Neuronal stem cell (in vitro differentiated cells): ENCODE results near the gene OTOP3.
A peak's percentile ranks its signal among the peaks of the same experiment; 100 is the strongest.

Experiments used
- DNase-seq: peaks from one replicate; pipeline ENCODE4 v3.0.0-alpha.2; 2013; ENCODE audit warnings: low spot score
- H2AFZ ChIP-seq: one replicate; pipeline ENCODE4 v1.6.1; 2013; ENCODE audit warnings: mild to moderate bottlenecking, low read length, inconsistent platforms
- H2AK5ac ChIP-seq: 2 replicates; pipeline ENCODE4 v1.6.1; 2013; ENCODE audit warnings: low read depth, mild to moderate bottlenecking, inconsistent platforms, low read length, moderate library complexity, mixed read lengths
- H2BK120ac ChIP-seq: 2 replicates; pipeline ENCODE4 v1.6.1; 2013; ENCODE audit warnings: low read depth, mild to moderate bottlenecking, inconsistent platforms, low read length, moderate library complexity, mixed read lengths
- H2BK12ac ChIP-seq: one replicate; pipeline ENCODE4 v1.6.1; 2013; ENCODE audit warnings: low read length, inconsistent platforms
- H2BK15ac ChIP-seq: 2 replicates; pipeline ENCODE4 v1.6.1; 2013; ENCODE audit warnings: mild to moderate bottlenecking, low read length, inconsistent platforms, mixed read lengths
- H2BK5ac ChIP-seq: one replicate; pipeline ENCODE4 v1.6.1; 2013; ENCODE audit warnings: inconsistent platforms, mild to moderate bottlenecking, low read length, moderate library complexity
- H3K14ac ChIP-seq: one replicate; pipeline ENCODE4 v1.6.1; 2013; ENCODE audit warnings: low read length, inconsistent platforms
- H3K18ac ChIP-seq: 2 replicates; pipeline ENCODE4 v1.6.1; 2013; ENCODE audit warnings: low read length, inconsistent platforms
- H3K23ac ChIP-seq: 2 replicates; pipeline ENCODE4 v1.6.1; 2013; ENCODE audit warnings: low read depth, mild to moderate bottlenecking, mixed read lengths, low read length, inconsistent platforms; ENCODE audit not compliant: poor library complexity
- H3K27ac ChIP-seq: replicated peaks from 3 replicates; pipeline ENCODE4 v1.5.1; 2013; ENCODE audit warnings: low read length, inconsistent platforms
- H3K27me3 ChIP-seq, 3 experiments: 2 replicates each; pipeline ENCODE4 v1.6.1; 2013; ENCODE audit warnings: low read length in 3 of 3, mild to moderate bottlenecking in 2 of 3, inconsistent platforms in 1 of 3, low read depth in 1 of 3, mixed read lengths in 1 of 3, moderate library complexity in 1 of 3; ENCODE audit not compliant: control insufficient read depth in 3 of 3, insufficient read depth in 3 of 3
- H3K36me3 ChIP-seq, 2 donors: replicated peaks in 1 of 2; 2 replicates each; pipeline ENCODE4 v1.6.1; 2013; ENCODE audit warnings: low read length in 2 of 2; ENCODE audit not compliant: control insufficient read depth in 2 of 2, insufficient read depth in 2 of 2
- H3K4ac ChIP-seq: 2 replicates; pipeline ENCODE4 v1.6.1; 2013; ENCODE audit warnings: inconsistent platforms, mild to moderate bottlenecking, low read length, moderate library complexity
- H3K4me1 ChIP-seq, 2 donors: 1 replicate in 1 of 2; 2 replicates in 1 of 2; pipeline ENCODE4 v1.6.1; 2013; ENCODE audit warnings: low read length in 2 of 2, low read depth in 1 of 2; ENCODE audit not compliant: control insufficient read depth in 2 of 2, insufficient read depth in 1 of 2
- H3K4me2 ChIP-seq: one replicate; pipeline ENCODE4 v1.6.1; 2013; ENCODE audit warnings: mild to moderate bottlenecking, low read length, inconsistent platforms; ENCODE audit not compliant: insufficient read depth, poor library complexity, severe bottlenecking
- H3K4me3 ChIP-seq, 2 donors: 2 replicates each; pipeline ENCODE4 v1.5.1; 2013; ENCODE audit warnings: low read length in 2 of 2, mild to moderate bottlenecking in 2 of 2, inconsistent platforms in 1 of 2, moderate library complexity in 1 of 2
- H3K79me1 ChIP-seq: one replicate; pipeline ENCODE4 v1.6.1; 2013; ENCODE audit warnings: low read depth, mild to moderate bottlenecking, inconsistent platforms, low read length, moderate library complexity
- H3K9ac ChIP-seq: one replicate; pipeline ENCODE4 v1.6.1; 2013; ENCODE audit warnings: mild to moderate bottlenecking, low read depth, low read length, inconsistent platforms; ENCODE audit not compliant: poor library complexity
- H3K9me3 ChIP-seq, 2 donors: replicated peaks in 1 of 2; 2 replicates each; pipeline versions ENCODE3 to v1.6.1; 2013; ENCODE audit warnings: low read length in 2 of 2, mild to moderate bottlenecking in 2 of 2, inconsistent platforms in 1 of 2, low read depth in 1 of 2, mixed read lengths in 1 of 2, moderate library complexity in 1 of 2; ENCODE audit not compliant: control insufficient read depth in 2 of 2, insufficient read depth in 1 of 2
- H4K8ac ChIP-seq: one replicate; pipeline ENCODE4 v1.6.1; 2013; ENCODE audit warnings: low read depth, mild to moderate bottlenecking, inconsistent platforms, low read length, moderate library complexity
- H4K91ac ChIP-seq: one replicate; pipeline ENCODE4 v1.6.1; 2013; ENCODE audit warnings: low read length, low read depth, mild to moderate bottlenecking, inconsistent platforms; ENCODE audit not compliant: poor library complexity
- WGBS, 2 donors: extraction: QIAGEN DNeasy Blood & Tissue Kit; methylation state at CpG; one replicate each; pipeline ENCODE4 v1.1.7; 2013; ENCODE audit warnings: missing lambda C conversion rate in 2 of 2, mixed read lengths in 1 of 2; ENCODE audit not compliant: insufficient read length in 2 of 2, insufficient replicate concordance in 1 of 2; ENCODE audit errors: extremely low coverage in 2 of 2; 5-methylcytosine and 5-hydroxymethylcytosine counted together

The OTOP3 gene

DNA sequence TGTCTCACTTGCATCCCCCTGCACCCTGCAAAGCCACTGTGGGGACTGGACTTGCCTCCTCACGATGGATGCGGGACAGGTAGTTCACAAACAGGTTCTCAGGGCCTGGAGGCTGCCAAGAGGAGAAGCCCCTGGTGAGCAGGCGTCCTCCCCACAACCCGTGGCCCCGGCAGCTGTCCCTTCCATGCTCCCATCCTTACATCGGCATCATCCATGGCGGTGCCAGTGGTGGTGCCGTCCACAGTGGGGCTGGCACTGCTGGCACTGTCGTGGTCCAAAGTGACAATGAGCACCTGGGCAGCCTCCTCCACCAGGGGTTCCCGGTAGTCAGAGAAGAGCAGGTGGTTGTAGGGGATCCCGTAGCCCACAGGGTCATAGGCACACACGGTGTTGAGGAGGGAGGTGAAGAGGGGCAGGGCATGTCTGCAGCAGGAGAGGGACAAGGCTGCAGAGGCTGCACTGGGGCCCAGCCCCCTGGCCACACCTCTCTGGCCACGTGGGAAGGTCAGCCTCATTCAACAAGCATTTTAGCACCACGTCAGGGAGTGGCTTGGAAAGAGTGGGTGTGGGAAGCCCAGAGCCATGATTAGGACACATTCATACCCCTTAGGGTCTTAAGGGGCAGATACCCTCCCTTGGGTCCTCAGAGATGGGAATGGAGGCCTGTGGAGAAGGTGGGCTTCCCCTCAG, 24.3 kb downstream of the OTOP3 start:
- no peak overlapping the region for H3K14ac ChIP-seq
- H3K27ac ChIP-seq: no peak overlapping the region
- H3K4me3 ChIP-seq: peak overlapping the region in 1 of 2 donors; percentile 24
- no peak overlapping the region for H4K91ac ChIP-seq
- no CpG with 5 or more reads among the region's 14 CpGs for WGBS, 2 donors
- peaks cover 0 to 51% (median 11%) of the 10 kb centered on the region in 3 experiments for H3K27me3 ChIP-seq
- H3K18ac ChIP-seq: no peak overlapping the region
- peak overlapping the region; percentile 63 for H3K9ac ChIP-seq
- H3K79me1 ChIP-seq: no peaks in the 10 kb centered on the region
- H2AFZ ChIP-seq: no peak overlapping the region
- no peaks in the 10 kb centered on the region for H3K4me1 ChIP-seq
- no peaks in the 10 kb centered on the region for H3K36me3 ChIP-seq
- no peak overlapping the region for H2BK15ac ChIP-seq
- peak overlapping the region; percentile 14 for H2AK5ac ChIP-seq
- peak overlapping the region; percentile 68 for H3K23ac ChIP-seq
- H3K9me3 ChIP-seq: peaks cover 0 to 1% of the 10 kb centered on the region in 2 donors
- peak overlapping the region; percentile 98 for H4K8ac ChIP-seq
- H3K4ac ChIP-seq: no peak overlapping the region
- peak overlapping the region; percentile 31 for H2BK12ac ChIP-seq
- no peak for DNase-seq
- no peak overlapping the region for H3K4me2 ChIP-seq
- H2BK5ac ChIP-seq: no peak overlapping the region
- H2BK120ac ChIP-seq: peak overlapping the region; percentile 63

DNA sequence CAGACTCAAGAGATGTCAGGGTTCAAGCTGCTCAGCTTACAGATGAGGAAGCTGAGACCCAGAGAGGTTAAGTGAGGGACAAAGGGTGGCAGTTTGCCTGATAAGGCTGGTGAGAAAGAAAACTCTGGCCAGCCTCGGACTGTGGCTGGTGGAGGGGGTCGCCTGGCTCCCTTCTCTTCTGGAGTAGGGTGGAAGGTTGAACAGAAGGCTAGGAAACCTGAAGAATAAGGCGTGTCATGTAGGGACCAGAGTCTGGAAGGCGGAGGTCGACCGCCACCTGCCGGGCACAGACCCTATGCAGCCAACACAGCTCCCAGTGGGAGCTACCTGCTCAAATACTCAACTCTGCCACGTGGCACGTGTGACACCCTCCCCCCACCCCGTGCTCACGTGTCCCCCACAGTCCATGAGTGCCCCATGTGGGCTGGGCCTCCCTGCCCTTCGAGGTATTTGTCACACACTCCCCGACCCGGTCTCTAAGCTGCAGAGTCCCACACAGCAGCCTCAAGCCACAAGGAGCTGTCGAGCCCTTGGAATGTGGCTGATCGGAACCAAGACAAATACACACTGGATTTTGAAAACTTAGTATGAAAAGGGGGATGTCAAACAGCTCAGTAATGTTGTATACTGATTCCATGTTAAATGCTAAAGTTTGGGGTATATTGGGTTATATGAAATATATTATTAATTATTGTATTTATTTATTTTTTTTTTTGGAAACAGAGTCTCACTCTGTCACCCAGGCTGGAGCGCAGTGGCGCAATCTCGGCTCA, 25.1 kb downstream of the OTOP3 start:
- peak overlapping the region; percentile 98 for H4K8ac ChIP-seq
- no peak for DNase-seq
- peak overlapping the region; percentile 53 for H3K9ac ChIP-seq
- H2BK5ac ChIP-seq: no peak overlapping the region
- H3K27ac ChIP-seq: no peak overlapping the region
- no peak overlapping the region for H3K18ac ChIP-seq
- H2AK5ac ChIP-seq: no peak overlapping the region
- no peak overlapping the region for H3K23ac ChIP-seq
- H3K4me2 ChIP-seq: no peak overlapping the region
- no peak overlapping the region for H2AFZ ChIP-seq
- H2BK15ac ChIP-seq: no peak overlapping the region
- H3K4me1 ChIP-seq: no peaks in the 10 kb centered on the region
- peaks cover 0 to 50% (median 11%) of the 10 kb centered on the region in 3 experiments for H3K27me3 ChIP-seq
- H2BK120ac ChIP-seq: no peak overlapping the region
- H3K79me1 ChIP-seq: no peaks in the 10 kb centered on the region
- H3K9me3 ChIP-seq: peaks cover 0 to 1% of the 10 kb centered on the region in 2 donors
- H3K36me3 ChIP-seq: no peaks in the 10 kb centered on the region
- H3K4me3 ChIP-seq: no peak overlapping the region
- H2BK12ac ChIP-seq: no peak overlapping the region
- WGBS, 2 donors: no CpG with 5 or more reads among the region's 19 CpGs
- H3K4ac ChIP-seq: no peak overlapping the region
- no peak overlapping the region for H4K91ac ChIP-seq
- H3K14ac ChIP-seq: no peak overlapping the region

DNA sequence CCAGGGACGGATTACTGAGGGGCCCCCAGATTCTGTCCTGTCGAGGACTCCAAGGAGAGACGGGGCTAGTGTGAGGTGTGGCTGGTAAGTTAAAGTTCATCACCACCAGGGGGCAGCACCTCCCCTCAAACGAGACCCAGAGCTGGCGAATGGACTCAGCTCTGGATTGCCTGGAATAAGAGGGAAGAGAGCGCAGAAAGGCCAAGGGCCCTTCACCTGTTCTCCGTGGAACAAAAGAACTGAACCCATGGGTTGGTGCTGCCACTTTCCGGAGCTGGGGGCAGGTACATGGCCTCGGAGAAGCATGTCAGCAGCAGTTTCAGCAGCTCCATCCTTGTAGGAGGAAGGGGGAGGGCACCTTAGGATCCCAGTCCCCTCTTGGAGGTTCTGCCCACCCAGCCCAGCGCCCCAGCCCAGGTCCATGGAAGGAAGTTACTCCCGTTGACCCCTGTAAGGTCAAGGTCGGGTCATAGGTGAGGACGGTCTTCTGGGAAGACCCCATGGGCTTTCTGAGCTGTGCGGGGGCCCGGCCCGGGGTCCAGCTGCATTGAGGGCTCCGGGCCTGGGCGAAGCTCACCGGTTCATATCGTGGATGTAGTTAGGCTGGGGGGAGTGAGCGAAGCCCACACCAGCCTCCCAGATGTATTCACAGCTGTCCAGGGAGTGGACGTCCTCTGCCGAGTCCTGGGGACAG, 26.1 kb downstream of the OTOP3 start:
- H3K9me3 ChIP-seq: peaks cover 0 to 1% of the 10 kb centered on the region in 2 donors
- H3K27ac ChIP-seq: no peak overlapping the region
- no peak overlapping the region for H3K14ac ChIP-seq
- no peak overlapping the region for H3K4me2 ChIP-seq
- H2AFZ ChIP-seq: peak overlapping the region; percentile 66
- H3K4me3 ChIP-seq: no peak overlapping the region
- no peak overlapping the region for H3K18ac ChIP-seq
- no peaks in the 10 kb centered on the region for H3K79me1 ChIP-seq
- H2BK120ac ChIP-seq: no peak overlapping the region
- peak overlapping the region; percentile 9 for H3K9ac ChIP-seq
- no peak overlapping the region for H2BK15ac ChIP-seq
- no peak overlapping the region for H2BK12ac ChIP-seq
- no peaks in the 10 kb centered on the region for H3K4me1 ChIP-seq
- H4K8ac ChIP-seq: no peak overlapping the region
- no CpG with 5 or more reads among the region's 23 CpGs for WGBS, 2 donors
- H2BK5ac ChIP-seq: peak overlapping the region; percentile 16
- no peak overlapping the region for H4K91ac ChIP-seq
- peaks cover 0 to 41% (median 11%) of the 10 kb centered on the region in 3 experiments for H3K27me3 ChIP-seq
- peak; percentile 85 for DNase-seq
- peak overlapping the region; percentile 23 for H2AK5ac ChIP-seq
- no peaks in the 10 kb centered on the region for H3K36me3 ChIP-seq
- no peak overlapping the region for H3K23ac ChIP-seq
- no peak overlapping the region for H3K4ac ChIP-seq
